NCI-H2227 (cell line): ENCODE results near the gene FNDC8.
"Not testable (repeated sequence)": the region's sequence is repeated elsewhere in the genome, so short reads cannot be mapped to it uniquely, and the experiment has no call there.

Experiments used
- DNase-seq: peaks from one replicate; lab custom pipeline; 2025; ENCODE audit not compliant: unreplicated experiment; lab: John Stamatoyannopoulos, UW

Gene FNDC8

DNA sequence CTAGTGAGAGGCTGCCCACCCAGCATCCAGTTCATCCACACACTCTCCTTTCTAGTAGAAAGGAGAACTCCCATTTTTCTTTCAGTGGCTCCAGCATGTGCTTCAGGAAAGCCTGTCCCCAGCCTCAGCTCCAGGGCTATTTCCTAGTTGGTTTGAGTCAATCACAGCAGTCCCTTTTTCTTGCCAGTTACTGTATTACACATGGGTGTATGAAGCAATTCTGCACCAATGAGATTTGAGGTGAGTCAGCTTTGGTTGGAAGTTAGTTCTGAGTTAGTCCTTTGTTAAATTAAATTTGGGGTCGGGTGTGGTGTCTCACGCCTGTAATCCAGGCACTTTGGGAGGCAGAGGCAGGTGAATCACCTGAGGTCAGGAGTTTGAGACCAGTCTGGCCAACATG is 26.5 kb upstream of the FNDC8 start:
- no peak for DNase-seq

GRCh38 chr17:35095741-35096140 is 25.7 kb upstream of the FNDC8 start:
- no peak for DNase-seq

DNA sequence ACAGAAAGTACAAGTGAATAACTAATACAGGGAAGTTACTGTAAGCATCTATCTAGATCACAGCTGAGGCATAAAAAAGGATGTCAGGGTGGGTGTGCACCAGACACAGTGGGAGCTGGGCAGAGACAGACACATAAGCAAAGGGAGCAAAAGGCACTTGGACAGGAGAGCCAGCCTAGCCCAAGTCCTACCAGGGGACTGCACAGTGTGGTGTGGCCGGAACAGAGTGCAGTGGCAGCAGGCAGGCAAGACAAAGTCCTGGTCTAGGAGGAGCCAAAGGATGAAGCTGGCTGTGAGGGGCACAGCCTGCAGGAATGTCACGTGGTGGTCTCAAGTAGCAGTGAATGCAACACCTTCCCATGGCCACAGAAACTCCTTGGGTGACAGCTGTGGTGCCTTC is 23.6 kb upstream of the FNDC8 start:
- DNase-seq = no peak

- peak; percentile 21 for DNase-seq
These were observed 21.5 kb upstream of the FNDC8 start for GRCh38 chr17:35099908-35100307.

DNA sequence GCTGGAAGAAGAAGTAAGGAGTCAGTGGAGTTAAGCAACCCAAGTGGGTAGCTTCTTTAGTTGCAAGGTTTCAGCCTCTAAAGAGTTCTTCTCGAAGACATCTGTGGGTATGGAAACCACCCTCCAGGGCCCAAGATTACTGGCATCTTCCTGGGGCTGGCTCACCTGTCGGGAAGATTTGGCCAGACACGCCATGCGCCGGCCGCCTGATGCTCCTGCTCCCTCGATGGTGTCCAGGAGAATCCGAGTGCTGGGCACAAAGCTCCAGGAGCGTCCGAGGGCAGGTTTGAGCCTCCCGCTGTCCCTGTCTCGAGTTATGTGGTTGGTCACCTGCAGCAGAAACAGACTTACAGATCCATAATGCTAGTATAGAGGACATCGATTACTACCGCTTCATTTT is 20.4 kb upstream of the FNDC8 start:
- DNase-seq = no peak

DNA sequence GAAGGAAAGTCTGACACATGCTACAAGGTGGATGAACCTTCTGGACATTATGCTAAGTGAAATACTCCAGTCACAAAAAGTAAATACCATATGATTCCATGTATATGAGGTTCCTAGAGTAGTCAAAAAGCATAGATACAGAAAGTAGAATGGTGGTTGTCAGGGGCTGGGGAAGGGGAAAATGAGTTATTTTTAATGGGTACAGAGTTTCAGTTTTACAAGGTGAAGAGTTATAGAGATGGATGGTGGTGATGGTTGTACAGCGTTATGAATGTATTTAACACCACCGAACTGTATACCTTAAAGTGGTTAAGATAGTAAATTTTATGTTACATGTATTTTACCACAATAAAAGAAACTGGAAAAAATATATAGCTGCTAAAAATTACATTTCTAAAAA is 19.7 kb upstream of the FNDC8 start:
- no peak for DNase-seq

DNA sequence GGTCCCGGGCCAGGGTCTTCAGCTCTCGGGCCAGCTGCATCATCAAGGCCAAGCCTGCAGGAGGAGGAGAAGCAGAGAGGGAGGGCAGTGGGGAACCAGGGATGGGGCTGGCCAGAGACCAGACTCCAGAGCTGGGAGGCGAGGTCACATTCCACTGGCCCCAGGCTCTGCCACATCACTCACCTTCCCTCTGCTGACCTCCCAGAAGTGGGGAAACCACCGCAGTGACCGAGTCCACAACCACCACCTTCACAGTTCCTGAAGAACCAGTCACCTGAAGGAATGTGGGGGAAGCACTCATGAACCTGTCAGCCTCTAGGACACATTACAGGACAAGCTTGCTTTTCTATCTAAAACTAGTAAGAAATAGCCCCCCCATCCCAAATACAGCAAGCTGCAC is 18.1 kb upstream of the FNDC8 start:
- DNase-seq = no peak

DNA sequence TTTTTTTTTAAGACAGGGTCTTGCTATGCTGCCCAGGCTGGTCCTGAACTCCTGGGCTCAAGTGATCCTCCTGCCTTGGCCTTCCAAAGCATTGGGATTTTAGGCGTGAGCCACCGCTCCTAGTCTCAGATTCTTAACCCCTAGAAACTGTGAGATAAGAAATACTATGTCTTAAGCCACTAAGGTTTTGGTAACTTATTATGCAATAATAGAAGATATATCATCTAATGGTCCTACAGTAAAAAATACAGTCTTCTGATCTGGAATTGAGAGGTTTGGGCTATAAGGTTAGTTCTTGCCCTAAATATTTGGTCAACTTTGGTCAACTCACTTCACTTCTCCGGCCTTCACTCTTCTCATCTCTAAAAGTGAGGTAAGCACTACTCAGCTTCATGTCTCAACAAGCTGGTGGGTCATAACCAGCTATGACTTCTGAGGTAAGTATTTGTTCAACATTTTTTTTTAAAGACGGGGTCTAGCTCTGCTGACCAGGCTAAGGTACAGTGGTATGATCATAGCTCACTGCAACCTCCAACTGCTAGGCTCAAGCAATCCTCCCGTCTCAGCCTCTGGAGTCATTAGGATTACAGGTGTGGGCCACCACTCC is 16.5 kb upstream of the FNDC8 start:
- DNase-seq = no peak

DNA sequence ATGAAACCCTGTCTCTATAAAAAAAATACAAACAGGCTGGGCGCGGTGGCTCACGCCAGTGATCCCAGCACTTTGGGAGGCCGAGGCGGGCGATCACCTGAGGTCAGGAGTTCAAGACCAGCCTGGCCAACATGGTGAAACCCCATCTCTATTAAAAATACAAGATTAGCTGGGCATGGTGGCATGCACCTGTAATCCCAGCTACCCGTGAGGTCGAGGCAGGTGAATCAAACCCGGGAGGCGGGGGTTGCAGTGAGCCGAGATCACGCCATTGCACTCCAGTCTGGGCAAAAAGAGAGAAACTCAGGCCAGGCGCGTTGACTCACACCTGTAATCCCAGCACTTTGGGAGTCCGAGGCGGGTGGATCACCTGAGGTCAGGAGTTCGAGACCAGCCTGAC is 10.6 kb upstream of the FNDC8 start:
- DNase-seq = not testable (repeated sequence)

GRCh38 chr17:35116845-35117244 is 4.6 kb upstream of the FNDC8 start:
- DNase-seq = no peak

- DNase-seq = no peak
These were observed 3.4 kb upstream of the FNDC8 start for GRCh38 chr17:35117984-35118383.

DNA sequence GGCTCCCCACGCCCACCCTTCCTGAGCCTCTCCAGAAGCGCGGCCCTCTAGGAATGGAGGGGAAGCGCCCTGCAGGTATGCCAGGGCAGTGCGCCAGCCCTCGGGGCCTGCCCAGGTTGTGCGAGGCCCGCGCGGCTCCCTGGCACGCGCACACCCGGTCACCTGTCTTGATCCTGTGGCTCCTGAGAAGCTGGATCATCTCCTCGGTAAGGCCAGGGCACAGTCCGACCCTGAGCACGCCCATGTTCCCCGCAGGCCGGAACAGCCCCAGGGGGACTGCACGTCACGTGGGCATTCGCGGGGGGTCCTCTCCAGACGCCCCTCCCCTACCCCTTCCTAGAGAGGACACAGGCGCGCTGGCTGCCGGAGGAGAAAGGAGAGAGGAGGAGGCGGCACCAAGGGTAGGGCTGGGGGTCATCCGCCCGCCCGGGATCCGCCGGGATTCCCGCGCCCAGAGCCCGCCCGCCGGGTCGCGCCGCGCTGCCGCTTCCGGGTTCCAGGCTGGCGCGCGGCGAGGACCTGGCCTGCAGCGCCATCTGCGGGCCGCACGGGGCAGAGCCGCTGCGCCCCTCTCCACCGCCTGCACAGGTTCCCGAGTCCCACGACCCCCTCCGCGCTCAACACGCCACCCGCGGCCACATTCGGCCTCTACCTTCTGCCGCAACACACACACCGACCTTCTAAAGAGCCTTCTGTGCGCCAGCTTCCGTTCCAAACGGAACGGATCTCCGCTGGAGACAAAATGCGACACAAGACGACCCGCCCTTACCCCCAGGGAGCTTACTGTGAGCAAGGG is 1.8 kb upstream of the FNDC8 start, which contains the start of gene RAD51D:
Gene RAD51D (minus strand): TSS at position 491 of the 796 bp plus-strand sequence. CDS start 247 bp downstream, at position 244.
- peak; percentile 87 for DNase-seq

DNA sequence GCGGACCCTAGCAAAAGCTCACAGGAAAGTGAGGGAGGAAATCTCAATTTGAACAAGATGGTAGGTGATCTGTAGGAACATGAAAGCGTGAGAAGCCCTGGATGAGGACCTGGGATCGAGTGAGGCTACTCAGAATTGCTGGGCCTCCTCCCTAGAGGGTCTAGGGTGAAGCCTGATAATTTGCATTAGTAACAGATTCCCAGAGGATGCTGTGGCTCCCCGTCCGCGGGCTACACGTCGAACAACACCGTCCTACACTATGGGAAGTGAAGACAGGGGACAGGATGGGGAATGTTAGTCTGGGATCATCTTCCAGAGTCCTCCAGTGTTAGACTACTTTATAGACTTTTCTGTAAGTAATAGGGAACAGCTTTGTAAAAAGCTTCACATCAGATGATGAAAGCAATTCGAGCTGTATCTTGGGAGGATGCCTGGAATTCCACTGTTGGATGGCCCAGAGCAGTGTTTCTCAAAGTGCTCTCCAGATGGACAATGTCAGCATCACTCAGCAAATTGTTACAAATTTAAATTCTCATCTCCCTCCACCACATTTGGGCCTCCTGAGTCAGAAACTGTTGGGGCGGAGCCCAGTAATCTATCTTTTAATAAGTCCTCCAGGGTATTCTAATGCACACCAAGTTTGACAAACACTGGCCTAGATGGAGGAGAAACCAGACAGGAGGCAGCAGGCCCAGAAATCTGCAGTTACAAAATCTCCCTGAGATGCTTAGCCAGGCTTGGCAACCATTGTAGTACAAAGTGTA is 6.5 kb downstream of the FNDC8 start:
- DNase-seq = no peak

DNA sequence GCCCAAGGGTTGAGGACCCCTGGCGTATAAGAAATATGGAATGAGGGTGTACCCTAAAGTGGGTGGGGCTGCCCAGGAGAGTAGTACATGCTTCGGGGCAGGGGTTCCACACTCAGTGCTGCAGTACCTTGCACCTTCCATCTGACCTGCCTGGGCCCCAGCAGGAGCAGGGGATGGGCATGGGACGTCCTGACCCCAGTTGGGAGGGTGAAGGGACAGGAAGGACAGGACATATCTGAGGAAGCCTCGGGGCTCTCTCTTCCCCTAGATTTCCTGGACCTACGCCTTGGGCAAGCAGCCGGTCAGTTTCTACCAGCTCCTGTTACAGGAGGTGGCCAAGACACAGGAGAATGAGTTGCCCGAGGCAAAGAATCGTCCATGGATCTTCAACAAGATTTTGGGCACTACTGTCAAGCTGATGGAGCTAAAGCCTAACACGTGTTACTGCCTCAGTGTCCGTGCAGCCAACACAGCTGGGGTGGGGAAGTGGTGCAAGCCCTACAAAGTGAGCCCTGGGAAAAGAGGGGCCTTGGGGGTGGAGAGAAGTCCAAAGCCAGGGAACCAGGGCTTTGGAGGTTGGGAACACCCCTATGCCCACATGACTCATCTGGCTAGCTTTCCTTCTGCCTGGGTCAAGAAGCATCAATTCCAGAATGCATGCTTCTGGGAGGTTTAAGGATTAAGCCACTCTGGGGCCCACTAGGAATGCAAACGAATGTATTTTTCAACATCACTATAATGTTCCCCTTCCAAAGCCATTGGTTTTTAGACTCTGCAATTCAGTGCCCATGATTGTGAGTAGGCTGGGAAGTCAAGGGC is 7.9 kb downstream of the FNDC8 start:
- no peak for DNase-seq

DNA sequence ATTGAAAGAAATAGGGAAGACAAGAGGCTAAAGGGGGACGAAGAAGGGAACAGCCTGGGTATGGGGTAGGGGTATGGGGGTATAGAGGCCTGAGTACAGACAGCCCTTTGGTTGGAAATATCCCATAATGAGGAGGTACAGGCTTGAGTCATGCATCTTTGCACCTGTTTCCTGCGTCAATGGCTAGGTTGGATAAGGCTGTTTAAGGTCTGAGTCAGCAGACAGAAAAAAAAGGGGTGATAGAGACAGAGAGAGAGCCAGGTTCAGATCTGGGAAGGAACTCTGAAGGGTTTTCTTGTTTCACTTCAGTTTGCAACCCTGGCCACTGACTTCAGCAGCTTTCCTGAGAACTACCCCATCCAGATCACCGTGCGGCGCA is 8.5 kb downstream of the FNDC8 start:
- no peak for DNase-seq

DNA sequence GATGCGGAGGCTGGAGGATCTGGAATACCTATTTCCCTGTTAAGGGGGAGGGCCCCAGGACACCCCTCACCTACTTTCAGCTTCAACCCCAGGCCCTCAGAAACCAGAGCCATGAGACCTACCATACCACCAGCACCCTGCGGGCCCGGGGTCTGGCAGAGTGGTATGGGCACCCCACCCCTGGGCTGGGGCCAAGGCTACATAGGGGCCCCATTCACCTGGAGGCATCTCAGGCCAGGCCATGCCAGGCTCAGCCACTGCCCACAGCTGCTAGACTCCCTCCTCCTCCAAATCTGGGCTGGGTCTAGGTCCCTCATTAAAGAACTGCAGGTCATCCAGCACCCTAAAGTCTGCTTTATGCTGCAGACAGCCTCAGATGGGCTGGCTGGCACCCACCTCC is 9.0 kb downstream of the FNDC8 start:
- no peak for DNase-seq

DNA sequence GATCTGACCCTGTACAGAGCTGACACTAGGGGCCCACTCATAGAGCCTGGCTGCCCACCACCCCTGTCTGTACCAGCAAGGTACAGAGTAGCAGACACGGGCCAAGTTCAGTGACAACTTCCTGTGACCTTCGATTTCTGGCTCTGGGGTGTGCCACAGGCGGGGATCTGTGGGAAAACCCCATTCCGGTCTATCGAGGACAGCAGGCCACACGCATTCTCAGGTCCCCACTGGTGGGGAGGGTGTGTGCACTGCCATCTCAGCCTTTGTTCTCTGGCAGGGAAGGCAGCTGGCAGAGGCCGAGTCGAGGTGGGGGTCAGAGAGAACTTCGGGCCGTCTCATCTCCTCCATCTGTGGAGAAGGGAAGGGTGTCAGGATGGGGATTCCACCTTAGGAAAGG is 10.7 kb downstream of the FNDC8 start:
- DNase-seq = no peak

DNA sequence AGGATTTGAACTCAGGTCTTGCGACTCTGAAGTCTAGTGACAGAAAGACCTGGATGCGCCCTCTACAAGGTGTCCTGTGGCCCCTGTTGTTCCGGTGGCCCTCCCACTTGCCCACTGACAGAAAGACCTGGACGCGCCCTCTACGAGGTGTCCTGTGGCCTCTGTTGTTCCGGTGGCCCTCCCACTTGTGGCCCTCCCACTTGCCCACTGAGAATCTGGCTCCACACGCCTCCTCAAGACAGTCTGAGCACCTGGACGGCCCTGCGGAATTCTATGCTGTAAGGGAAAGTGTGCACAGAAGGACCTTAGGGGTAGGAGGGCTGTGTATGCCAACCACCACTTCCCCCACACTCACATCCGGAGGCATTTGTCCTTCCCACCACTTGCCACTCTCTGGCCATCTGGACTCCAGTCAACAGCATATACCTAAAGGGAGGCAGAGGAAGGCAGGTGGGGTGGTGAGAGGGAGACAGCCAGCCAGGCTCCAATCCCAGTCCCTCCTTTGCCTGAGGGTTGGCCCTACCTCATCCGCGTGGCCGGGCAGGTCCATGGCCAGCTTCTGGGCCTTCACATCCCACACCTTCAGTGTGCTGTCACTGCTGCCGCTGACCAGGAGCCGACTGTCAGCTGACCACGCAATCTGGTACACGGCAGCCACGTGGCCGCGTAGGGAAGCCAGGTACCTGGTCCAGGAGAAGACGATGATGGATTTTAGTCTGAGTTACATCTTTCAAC is 11.6 kb downstream of the FNDC8 start:
- DNase-seq = no peak

DNA sequence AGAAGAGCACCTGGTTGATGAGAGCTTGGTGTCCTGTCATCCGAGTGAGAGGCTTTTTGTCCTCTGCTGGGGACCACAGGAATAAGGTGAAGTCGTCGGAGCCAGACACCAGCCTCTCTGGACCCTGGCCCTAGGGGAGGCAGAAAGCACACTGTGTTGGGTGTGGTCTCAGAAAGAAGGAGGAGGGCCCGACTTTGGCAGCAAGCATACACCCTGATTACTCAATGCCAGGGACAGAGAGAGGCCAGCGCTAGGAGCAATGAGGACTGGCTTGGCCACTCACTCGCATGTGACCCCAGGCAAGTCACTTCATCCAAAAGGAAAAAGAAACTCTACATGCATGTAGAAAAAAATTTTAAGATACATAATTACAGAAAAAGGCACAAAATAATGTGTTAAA is 13.9 kb downstream of the FNDC8 start:
- no peak for DNase-seq

- DNase-seq = no peak
These were observed 16.8 kb downstream of the FNDC8 start for GRCh38 chr17:35138218-35138617.
